Stimulated activated CD4-positive, alpha-beta T cell treated with anti-CD3 and anti-CD28 coated beads, Interleukin-1b, Interleukin-23, amount 100 ng/mL, for 48 hours (primary cell): ENCODE measurements around the gene DNAJB8.

Source experiments
- DNase-seq: peaks from one replicate; pipeline ENCODE4 v3.0.0-alpha.2; 2020

The DNAJB8 gene

DNA sequence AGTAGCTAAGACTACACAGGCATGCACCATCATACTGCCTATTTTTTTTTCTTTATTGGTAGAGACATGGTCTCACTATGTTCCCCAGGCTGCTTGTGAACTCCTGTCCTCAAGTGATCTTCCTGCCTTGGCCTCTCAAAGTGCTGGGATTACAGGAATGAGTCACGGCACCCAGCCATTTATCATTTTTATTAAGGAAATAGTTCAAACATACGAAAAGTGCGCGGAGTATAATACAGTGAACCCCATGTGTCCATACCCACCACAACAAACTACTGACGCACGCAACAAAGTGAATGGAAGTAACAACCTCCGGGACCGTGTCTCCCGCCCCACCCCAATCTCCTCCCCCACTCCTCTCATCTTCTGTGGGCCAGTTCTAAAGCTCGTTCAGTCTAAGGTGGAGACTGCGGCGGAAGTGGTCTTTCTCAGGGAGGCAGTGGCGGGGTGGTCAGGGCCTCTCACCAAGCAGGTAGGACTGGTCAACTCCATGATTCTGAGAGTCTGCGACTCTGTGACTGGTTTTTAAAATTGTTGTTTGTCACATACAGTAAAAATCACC is 42.1 kb downstream of the DNAJB8 start:
- DNase-seq, result no peak

DNA sequence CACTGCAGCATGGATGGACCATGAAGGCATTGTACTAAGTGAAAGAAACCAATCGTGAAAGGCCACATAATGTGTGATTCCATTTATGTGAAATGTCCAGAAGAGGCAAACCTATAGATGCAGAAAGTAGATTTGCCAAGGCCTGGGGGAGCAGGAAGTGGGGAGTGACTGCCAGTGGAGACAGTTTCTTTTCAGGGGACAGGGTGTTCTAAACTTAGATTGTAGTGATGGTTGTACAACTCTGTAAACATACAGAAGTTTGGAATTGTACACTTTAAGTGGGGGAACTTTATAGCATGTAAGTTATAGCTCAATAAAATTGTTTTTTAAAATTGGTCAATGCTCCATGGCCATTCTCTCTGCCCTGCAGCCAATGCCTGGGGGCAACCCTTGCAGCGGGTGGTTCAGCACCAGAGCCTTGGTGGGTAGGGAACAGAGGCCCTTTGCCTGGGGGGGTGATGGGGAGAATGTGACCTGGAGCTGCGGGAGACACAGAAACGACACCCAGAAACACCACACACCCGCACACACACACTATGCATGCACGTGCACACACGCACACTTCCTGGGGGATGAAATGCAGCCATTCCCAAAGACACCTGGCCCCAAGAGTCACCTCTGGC is 43.1 kb downstream of the DNAJB8 start:
- DNase-seq, result no peak

DNA sequence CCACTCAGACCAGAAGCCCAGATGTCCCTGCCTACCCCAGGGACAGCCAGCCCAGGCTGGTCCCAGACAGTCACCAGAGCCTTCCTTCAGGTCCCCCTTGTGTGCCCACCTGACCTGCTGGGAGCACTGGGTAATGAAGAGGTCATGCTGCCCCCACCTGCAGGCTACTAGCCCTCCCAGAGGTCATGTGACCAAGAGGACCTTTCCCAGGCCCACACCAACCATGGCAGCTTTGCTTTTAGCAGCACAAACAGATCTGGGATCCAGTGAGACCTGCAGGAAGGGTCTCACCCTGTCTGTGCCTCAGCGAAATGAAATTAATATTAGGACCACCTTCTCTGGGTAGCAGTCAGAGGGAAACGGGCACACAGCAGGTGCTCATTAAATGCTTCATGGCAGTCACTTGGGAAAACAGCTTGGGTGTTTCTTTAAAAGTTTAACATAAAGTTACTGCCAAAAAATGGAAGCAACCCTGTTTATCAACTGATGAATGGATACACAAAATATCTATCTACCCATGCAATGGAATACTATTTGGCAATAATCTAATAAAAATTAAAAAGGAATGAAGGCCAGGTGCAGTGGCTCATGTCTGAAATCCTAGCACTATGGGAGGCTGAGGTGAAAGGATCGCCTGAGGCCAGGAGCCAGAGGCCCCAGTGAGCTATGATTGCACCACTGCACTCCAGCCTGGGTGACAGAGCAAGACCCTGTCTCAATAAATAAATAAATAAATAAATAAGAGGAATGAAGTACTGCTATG is 43.7 kb downstream of the DNAJB8 start:
- DNase-seq, result no peak

DNA sequence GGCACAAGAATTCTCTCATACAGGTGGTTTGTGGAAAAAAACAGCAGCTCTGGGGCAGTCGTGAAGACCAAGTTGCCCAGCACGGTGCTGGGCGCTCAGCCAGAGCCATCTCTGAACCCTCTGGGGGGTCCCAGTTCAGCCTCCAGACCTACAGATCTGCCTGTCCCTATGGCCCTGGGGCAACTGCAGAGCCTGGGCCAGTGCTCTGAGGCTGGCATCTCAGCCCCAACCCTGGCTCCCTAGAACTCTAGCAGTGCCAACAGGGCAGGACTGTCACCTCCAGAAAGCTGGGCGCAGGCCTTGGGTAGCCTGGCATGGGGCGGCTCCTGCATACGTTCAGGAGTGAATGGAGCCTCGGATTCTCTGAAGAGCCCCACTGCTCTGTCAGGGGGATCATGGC is 44.7 kb downstream of the DNAJB8 start:
- no peak for DNase-seq

DNA sequence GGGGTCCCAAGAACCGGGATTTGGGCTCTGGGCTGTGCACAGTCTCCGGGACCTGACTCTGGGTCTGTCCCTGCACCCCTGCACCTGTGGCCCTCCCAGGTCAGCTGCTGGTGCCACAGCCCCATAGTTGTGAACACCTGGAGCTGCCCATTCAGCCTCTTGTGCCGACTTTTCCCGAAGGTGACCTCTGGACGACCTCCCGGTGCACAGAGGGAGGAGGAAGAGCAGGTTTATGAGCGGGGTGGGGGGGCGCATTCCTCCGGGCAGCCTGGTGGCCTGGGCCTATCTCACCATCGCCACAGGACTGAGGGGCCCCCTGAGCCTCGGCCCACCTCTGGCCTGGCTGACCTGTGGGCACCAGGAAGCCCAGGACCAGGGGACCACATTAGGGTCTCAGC is 45.3 kb downstream of the DNAJB8 start:
- no peak for DNase-seq

DNA sequence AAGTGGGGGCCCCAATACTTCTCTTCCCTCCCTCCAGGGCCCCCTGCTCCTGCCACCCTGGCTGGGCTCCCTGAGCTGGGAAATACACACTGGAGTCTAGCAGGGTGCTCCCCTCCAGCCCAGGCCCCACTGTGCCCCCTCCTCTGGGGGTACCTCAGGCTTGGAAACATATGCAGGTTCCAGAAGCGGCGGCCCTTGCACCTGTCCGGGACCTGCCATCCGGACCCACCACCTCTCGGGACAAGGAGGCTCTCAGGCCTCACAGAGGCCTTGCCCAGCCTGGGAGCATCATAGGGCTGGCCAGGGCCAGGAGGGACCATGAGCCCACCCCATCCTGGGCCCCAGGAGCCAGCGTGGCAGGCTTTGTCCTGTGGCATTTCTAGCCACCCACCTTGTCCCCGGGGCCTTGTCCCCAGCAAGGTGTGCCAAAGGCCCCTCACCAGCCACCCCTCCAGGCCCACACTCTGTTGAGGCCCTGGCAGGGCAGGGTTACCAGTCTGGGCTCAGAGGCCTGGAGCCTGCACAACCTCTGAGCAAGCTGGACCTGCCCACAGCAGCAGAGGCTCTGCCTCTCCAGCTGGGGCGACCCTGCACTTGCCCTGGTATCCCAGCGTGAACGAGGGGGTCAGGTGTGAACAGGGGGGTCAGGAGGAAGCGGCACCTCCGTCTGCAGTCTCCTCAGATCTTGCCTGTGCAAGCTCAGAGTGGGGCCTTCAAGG is 45.8 kb downstream of the DNAJB8 start:
- DNase-seq, result no peak

DNA sequence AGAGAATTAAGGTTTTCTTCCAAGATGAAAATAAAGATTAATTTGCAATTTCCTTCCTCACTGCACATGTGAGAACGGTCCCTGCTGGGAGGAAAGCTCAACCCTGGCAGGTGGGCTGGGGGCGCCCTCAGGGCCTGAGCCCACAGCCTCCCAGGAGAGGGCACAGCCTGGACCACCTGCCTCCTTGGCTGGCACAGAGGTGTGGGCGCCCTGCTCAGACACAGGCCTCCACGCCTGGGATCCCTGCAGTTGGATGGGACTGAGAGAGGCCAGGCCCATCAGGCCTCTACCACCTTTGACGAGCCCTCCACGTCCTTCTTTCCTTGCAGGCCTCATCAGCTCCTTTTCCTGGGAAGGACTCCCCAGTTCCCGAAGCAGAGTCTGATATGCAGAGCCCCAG is 46.4 kb downstream of the DNAJB8 start:
- no peak for DNase-seq

DNA sequence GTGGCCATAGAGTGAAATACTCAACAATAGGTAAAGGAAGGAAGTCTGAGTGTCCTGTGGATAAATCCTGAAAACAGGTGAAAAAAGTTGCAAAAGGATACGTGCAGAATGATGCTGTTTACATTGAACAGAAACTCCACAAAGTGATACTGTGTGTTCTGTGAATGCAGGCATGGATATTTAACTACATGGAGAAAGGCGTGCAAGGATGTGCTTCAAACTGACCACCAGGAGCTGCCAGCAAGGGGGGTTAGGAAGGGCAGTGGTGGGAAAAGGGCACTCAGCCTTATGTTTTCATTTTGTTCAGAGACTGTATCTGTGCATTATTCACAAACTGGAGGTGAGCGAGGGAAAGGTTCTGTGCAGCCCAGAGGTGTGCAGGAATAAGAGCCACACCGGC is 47.4 kb downstream of the DNAJB8 start:
- no peak for DNase-seq

DNA sequence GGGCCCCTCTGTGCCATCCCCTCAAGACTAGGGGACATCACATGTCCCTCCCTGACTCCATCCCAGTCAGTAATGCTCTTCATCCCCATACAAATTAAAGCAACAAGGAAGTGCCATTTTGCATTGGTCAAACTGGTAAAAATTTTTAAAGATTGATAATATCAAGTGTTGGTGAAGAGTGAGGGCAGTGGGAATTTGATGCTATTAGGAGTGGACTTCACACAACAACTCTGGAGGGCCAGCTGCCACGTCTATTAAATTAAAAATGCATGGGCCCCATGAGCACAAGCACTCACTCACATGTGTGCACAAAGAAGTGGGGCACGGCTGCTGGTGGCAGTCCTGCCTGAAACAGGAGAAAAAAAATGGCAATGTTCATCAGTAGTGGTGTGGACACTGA is 47.8 kb downstream of the DNAJB8 start:
- no peak for DNase-seq

DNA sequence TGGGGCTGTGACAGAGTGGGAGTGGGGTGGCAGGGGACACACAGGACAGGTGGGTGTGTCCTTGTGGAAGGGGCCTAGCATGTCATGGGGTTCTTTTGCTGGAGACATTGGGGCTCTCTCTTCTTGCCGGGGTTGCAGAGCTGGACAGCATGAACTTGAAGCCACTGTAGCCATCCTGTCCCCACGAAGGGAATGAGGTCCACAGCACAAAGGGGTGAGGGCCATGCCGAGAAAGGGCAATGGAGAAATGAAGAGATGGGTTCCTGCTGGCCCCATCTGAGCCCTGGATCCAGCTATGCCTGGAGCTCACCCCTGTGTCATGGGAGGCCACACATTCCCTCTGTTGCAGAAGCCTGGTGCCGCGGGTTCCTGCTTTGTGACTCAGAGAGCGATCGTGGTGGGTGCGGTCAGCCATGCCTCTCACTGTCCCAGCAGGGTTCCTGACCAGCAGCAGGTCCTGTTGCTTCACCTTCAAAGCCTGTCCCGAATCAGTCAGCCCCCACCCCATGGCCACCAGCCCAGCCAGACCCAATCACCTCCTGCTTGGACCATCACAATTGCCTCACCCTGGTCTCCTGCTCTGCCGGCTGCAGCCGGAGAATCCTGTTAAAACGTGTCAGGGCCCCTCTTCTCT is 50.0 kb downstream of the DNAJB8 start:
- no peak for DNase-seq

DNA sequence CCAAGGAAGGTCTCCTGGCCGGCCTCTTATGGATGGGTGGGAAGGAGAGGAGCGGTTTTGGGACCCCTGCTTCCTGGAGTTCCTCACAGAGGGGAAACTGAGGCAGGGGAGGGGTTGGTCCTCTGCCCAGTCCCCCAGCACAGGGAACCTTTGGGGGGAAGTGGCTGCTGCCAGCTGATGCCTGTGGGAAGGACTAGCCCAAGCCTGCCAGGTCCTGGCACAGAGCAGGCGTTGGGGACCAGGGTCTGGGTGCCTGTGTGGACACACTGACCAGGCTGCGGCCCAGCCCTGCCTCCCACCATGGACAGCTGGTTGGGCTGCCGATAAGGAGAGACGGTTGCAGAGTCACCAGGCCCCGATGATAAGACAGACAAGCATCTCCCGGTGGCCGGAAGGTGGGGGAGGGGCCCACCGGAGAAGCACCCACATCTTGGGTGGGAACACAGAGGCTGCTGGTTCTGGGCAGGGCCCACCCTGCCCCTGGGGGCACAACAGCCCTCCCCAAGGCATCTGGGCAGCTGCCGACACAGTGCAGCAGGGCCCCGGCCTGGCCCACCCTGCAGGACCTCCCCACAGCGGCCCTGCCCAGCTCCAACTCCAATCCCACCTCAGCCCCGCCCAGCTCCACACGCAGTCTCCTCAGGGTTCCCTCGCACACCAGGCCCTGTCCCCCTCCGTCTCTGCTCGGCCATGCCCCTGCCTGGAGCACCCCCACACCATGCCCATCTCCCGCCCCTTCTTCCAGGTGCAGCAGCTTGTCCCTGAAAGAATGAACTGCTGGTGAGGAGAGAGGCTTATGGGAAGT is 50.7 kb downstream of the DNAJB8 start:
- no peak for DNase-seq

DNA sequence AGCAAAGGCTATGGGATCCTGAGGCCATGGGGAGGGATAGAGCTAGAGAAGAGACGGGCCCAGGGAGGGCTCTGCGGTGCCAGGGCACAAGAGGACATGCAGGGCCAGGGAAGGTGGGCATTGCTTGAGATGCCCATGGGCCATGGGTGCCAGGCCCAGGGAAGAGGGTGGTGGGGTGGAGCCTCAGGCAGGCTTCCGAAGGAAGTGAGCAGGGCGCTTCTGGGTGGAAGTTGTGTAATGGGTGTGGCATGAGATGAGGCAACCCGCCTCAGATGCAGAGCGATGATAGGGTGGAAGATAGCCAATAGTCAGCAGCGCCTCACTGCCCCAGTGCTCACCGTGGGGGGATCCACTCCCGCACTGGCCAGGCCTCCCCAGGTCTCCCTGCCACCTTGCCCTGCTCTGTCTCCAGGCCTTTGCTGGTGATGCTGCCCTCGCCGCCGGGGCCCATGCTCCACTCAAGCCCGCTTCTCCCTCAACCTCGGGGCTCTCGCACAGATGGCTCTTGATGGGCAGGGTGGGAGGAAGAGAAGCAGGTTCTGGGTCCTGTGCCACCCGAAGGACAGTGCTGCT is 51.4 kb downstream of the DNAJB8 start:
- no peak for DNase-seq

DNA sequence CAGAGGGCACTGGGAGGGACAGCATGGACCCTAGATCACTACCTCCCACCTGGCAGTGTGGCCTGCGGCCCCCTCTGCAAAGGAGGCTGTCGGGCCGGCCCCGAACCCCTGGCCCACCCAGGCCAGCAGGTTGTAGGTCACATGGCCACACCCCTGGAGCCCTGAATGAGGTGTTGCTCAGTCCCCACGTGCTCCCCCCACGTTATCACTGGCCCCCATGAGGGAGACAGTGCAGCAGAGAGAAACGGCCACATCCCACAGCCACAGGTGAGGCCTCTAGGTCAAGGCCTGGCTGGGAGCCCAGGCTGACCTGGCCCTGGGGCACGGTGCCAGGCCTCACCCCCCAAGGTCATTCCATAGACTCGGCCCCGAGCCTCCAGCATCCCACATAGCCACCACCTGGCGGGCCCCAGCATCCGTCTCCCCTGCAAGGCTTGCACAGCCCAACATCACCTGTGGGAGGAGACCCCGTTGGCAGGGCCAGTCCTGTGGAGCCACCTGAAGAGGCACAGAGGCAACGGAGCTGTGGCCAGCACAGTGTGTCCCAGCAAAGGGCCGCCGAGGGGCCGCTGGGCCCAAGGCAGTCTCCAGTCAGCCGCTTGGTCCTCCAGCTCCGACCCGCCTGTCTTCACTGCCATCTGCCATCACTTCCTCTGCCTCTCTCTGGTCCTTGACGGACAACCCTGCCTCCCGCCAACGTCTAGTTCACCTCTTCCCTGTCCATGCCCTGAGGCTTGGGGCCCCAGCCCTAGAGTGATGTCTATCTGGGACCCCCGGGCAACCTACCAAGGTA is 53.1 kb downstream of the DNAJB8 start:
- DNase-seq, result no peak

DNA sequence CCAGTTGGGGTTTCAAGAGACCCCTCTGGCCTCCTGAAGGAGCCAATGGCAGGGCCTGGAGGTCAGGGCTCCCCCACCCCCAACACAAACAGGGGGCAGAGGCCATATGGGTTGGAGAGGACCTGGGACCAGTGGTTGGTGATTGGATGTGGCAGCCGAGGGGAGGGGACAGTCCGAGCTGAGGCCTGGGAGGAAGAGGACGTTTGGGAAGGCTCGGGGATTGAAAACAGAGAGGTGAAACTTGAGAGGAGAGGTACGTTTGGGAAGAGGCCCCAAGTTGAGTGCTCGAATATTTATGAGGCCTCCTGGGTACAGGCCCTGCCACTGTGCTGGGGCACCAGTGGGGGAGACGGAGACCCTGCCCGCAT is 53.7 kb downstream of the DNAJB8 start:
- no peak for DNase-seq
